Measurements from ENCODE around the gene BMP2K.
A peak's percentile ranks its signal among the peaks of the same experiment; 100 is the strongest.

Gene BMP2K

GRCh38 chr4:78776079-78776728, at the start of gene BMP2K:
Gene BMP2K (plus strand): TSS chr4:78776350. CDS start chr4:78776544, 194 bp downstream.
- DNase-seq: peak; percentile 74

DNA sequence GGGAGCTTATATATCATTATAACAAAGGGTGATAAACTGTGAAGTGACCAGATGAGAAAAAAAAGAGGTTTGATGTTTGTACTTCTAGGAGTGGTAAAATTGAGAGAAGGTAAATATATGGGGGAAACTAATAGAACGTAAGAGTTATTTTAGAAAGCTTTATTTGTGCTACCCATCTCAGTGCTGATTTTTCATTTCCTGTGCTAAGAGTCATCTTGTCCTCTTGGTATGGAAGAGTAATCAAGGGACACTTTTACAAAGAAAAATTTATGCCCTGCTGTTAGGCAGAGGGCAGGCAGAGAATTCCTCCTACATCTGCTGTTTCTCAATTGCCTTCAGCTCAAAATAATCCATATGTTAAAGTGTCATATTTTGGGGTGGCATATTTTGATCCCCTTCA, 49.6 kb upstream of the BMP2K start:
- no peak for DNase-seq

GRCh38 chr4:78732332-78733104, 43.6 kb upstream of the BMP2K start:
- no peak for DNase-seq

DNA sequence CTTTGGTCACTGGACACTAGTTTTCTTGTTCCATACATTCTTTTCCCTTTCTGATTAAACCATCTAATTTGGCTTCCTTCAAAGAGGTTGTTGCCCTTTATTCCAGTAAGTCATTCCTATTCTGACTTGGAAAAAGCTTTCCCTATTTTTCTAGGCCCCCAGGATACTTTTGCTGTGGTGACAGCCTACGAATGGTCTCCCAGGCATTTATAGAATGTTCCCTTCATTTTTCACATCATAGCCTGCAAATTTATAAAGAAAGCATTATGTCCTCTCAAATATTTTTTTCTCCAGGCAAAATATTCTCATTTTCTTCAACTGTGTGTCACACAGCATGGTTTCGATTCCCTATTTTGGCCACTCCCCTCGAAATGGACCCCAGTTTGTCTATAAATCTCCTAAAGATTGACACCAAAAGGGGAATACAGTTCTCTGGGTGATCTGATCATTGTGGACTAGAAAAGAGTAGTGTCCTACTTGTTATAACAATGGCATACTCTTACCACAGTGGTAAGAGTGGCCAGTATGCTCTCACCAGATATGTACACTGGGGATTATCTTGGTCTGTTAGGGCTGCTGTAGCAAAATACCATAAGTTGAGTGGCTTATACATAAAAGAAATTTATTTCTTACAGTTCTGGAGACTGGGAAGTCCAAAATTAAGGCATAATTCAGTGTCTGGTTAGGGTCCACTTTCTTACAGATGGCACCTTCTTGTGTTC, 41.5 kb upstream of the BMP2K start:
- no peak for DNase-seq

DNA sequence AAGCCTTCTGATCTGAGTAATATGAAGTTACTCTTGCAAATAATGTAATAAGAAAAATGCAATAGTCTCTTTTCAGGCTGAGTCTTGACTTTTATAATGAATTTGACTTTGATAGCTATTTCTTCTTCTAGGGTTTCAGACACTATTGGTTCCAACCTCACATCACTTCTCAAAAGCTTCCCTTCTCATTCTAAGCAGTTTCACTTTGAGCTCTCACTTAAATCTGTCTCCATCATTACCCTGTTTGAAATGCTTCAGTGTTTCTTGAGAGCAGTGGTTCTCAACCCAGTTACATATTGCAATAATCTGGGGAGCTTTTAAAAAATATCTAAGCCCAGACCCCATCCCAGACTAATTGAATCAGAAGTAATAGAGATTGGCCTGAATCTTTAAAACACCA, 40.5 kb upstream of the BMP2K start:
- DNase-seq: no peak

GRCh38 chr4:78737035-78737434, 39.1 kb upstream of the BMP2K start:
- no peak for DNase-seq

GRCh38 chr4:78737973-78738372, 38.2 kb upstream of the BMP2K start:
- no peak for DNase-seq

- no peak for DNase-seq
Measured at GRCh38 chr4:78742300-78742699, 33.9 kb upstream of the BMP2K start.

DNA sequence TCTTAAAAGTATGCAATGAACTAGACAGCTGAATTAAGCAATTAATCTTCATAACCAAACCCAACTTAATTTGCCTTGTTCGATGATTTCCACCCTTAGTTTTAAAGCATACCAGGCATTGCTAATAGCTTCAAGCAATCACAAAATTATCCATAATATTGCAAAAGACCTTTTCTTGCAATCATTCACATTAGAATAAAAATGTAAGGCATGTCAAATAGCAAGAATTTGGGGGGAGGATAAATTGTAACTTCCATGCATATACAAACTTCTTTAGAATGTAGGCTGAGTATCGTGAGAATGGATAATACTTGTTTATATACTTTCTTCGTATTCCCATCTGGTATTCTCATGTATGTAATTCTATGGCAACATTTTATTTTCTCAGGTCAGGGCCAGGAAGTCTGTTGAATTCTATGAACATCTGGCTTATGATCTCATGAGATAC, 28.7 kb upstream of the BMP2K start:
- DNase-seq: no peak

DNA sequence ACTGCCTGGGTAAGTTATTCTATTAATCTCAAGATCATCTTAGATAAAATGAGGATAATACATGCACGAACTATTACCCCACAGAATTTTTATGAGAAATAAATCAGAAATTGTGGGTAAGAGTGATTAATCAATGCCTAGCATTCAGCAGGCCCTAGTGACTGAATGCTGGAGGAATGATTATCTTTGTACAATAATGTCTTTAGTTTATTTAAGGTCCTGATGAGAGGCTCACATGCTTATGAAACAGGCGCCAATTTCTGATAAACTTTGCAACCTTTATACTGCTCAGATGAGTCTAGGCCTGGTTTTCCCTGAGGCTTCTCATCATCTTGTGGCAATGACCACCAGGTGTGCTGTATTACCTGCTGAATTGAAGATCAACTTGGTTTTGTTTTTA, 27.8 kb upstream of the BMP2K start:
- DNase-seq: no peak

DNA sequence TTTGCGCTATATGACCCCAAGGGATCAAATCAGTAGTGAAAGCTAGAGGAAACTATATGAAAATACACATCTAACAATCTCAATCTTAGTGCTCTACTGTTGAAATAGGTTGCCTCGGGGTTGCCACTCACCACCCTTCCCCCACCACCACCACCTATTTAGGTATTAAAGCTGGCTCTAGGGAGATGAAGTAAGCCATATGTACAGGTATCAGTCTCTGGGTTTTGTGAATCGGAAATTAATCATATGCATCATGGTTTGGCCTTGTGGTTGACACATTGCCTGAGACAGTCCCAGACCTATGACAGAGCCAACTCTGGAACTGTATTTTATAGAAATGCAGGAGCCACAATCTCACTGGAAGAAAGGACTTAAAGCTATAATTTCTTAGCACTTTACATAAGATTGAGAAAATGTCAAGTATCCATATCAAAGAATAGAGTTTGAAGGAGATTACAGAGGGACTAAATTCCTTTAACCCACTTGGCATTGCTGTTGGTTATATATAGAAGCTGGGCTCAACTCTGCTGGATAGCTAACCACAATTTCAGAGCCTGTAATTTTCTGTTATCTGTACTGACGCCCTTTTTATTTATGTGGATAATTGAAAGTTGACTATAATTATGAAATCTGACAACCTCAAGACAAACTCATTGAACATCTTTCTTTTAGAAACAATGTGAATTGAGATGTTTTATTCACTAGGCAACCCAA, 26.7 kb upstream of the BMP2K start:
- DNase-seq: no peak

GRCh38 chr4:78749972-78750727, 26.0 kb upstream of the BMP2K start:
- no peak for DNase-seq

DNA sequence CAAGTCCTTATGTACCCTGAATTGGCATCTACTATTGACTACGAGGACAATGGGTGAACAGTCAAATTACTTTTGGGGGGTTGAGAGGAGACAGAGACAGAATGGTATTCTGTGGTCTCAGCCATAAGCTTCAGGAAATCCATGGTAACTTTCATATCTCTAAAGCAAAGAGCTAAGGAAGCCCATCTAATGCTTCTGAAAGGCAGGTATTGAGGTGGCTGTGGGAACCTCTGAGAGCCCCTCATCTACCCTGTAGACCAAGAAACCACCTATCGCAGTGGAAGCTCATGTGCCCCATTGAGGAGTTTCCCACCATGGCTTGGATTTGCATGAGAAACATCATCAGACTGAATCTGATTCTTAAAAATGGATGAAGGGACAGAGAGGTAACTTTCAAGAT, 23.1 kb upstream of the BMP2K start:
- DNase-seq: no peak

- no peak for DNase-seq
Measured at GRCh38 chr4:78754872-78755271, 21.3 kb upstream of the BMP2K start.

DNA sequence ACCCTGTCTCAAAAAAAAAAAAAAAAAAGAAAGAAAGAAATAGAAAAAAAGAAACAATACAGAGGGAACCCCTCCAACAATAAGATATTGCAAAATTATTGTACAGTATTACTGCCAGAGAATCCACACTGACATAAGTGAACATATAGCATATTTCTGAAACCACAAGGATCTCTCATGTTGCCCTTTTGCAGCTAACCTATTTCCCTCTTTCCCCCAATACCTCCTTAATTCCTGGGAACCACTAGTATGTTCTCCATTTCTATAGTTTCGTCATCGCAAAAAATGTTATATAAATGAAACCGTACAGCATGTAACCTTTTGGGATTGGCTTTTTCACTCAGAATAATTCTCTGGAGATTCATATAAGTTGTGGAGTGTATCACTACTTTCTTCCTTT, 20.0 kb upstream of the BMP2K start:
- no peak for DNase-seq

DNA sequence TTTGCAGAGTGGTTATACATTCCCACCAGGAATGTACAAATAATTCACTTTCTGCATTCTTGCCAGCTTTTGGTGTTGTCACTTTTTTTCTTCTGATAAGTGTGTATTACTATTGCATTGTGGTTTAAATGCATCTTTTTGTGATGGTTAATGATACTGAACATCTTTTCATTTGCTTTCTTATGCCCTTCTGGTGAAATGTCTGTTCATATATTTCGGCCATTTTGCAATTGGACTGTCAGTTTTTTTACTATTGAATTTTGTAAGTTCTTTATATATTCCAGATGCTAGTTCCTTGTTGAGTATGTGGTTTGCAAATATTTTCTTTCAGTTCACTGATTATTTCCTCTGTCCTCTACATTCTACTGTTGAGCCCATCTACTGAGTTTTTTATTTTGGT, 19.4 kb upstream of the BMP2K start:
- no peak for DNase-seq

DNA sequence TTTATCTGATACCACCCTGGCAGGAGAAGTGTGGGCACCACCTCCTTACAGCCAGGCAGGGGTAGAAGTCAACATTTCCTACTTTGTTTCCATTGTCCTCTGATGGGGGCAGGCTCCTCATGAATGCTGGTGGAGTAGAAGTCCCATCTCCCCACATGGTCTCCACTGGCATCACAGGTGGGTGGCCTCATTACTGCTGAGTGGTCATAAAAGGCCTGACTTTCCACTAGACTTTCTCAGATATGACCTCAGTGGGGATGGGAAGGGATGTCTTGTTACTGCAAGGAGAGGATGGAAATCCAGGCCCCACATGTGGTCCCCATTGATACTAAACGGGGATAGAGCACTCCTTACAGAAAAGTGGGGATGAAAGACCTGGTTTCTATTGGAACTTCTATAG, 18.6 kb upstream of the BMP2K start:
- no peak for DNase-seq

GRCh38 chr4:78758085-78758484, 18.1 kb upstream of the BMP2K start:
- DNase-seq: no peak

GRCh38 chr4:78762529-78762928, 13.6 kb upstream of the BMP2K start:
- DNase-seq: no peak

DNA sequence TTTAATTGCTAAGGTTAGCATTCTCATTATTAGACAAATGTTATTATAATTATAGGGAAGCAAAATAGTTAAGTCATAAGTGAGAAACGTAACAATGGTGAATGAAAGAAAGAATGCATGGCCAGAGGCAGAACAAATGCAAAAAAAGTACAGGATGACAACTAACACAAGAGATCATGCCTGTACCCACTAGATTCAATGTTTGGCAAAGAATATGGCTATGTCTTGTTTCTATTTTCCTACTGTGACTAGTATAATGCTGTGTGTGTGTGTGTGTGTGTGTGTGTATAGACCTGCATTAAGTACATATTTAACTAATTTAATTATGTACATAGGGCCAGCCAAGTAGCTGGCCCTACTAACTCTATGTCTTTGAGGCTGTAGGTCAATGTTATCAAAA, 12.9 kb upstream of the BMP2K start:
- DNase-seq: no peak

DNA sequence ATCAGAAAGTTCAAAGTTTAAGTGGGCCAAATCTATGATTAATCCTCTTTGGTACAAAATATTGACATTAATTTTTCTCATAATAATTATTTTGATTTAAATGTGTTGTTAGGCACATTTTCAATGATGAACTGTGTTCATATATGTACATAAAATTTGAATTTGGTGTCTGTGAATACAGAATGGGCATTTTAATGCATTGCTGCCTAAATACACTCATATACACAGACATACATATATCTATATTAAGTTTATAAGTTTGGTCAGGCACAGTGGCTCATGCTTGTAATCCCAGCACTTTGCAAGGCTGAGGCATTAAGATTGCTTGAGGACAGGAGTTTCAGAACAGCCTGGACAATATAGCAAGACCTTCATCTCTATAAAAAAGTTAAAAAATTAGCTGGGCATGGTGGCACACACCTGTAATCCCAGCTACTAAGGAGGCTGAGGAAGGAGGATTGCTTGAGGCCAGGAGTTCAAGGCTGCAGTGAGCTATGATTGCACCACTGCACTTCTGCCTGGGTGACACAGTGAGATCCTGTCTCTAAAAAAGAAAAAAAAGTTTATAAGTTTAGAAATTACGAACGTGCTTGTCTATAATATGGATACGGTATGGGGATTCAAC, 12.3 kb upstream of the BMP2K start:
- DNase-seq: no peak

DNA sequence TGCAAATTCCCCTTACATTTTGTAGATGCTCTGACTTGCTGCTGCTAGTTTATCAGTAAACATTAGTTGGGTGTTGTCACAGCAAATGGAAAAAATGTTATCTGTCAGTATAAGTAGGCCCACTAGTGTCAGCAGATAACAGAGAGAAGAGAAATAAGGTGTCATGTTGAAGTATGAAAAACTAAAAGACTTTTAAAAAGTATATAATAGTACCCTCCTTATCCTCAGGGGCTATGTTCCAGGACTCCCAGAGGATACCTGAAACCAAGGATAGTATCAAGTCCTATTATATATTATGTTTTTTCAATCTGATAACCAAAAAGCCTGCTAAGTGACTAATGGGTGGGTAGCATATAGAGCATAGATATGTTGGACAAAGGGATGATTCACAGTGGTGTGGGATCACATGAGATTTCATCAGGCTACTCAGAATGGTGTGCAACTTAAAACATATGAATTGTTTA, 11.6 kb upstream of the BMP2K start:
- no peak for DNase-seq
